Stimulated activated CD4-positive, alpha-beta T cell treated with anti-CD3 and anti-CD28 coated beads, Interleukin-12 subunit alpha, Interleukin-12 subunit beta, amount 100 ng/mL, for 4 hours (primary cell): ENCODE results near the gene USP11.

Source experiments
- DNase-seq: peaks from one replicate; pipeline ENCODE4 v3.0.0-alpha.2; 2020

Gene USP11

DNA sequence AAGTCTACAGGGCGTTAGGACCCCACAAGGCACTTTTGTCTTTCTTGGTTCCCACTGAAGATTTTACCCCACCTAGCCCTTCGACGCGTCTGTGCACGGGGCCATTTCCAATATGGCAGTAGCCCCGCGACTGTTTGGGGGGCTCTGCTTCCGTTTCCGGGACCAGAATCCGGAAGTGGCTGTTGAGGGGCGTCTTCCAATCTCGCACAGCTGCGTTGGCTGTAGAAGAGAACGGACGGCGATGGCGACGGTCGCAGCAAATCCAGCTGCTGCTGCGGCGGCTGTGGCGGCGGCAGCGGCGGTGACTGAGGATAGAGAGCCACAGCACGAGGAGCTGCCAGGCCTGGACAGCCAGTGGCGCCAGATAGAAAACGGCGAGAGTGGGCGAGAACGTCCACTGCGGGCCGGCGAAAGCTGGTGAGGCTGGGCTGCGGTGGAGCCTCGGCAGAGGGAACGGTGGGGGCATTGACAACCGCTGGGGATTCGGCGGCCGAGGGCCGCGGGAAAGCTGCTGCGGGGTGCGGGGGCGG lies at the start of gene USP11:
Gene USP11 (plus strand): TSS at position 207 of the 530 bp plus-strand sequence. CDS start 35 bp downstream, at position 242.
- DNase-seq = peak; percentile 12

GRCh38 chrX:47184486-47184885 lies 48.3 kb upstream of the USP11 start:
- no peak for DNase-seq

DNA sequence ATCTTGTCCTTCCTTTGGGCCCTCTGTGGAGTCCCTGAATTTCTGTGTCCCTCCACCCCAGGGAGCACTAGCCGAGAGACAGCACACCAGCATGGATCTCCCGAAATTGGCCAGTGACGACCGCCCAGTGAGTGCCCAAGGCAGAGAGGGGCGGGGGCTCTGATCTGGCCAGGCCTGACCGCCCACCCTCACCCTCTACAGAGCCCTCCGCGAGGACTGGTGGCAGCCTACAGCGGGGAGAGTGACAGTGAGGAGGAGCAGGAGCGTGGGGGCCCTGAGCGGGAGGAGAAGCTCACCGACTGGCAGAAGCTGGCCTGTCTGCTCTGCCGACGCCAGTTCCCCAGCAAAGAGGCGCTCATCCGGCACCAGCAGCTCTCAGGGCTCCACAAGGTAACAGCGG lies 47.6 kb upstream of the USP11 start:
- no peak for DNase-seq

GRCh38 chrX:47186096-47186740 lies 46.6 kb upstream of the USP11 start:
- DNase-seq = no peak

DNA sequence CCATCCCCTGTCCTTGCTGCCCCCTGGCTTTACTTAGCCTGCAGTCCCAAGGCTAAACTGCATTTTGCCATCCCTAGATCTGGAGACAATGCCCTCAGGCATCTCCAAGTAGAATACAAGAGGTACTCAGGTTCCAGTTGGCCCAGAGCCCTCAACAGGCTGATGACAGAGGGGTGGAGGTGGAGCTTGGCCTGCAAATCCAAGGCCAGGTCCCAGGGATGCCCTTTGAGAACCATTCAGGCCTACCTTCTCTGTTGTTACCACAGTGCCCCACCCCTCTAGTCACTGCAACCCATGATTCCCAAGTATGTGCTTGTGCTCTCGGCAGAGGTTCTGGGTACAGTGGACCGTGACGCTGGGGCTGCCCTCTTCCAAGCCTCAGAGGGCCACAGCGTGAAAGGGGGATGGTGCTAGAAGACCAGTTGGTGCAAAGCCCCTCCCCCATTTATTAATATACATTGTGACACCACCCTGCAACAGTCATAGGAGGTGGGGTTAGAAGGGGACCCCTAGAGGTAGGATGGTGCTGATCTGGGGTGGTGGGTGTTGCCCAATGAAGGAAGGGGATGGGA lies 45.6 kb upstream of the USP11 start:
- no peak for DNase-seq

DNA sequence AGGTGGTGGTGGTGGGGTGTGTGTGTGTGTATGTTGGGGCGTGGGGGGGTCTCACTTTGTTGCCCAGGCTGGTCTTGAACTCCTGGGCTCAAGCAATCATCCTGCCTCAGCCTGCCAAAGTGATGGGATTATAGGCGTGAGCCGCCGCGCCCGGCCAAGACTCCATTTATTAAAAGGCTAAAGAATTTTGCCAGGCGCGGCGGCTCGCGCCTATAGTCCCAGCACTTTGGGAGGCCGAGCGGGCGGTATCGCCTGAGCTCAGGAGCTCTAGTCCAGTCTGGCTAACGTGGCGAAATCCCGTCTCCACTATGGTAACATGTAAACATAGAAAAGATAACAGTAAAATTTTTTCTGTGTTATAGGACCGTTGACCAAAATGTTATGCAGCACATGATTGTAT lies 42.9 kb upstream of the USP11 start:
- DNase-seq = no peak

DNA sequence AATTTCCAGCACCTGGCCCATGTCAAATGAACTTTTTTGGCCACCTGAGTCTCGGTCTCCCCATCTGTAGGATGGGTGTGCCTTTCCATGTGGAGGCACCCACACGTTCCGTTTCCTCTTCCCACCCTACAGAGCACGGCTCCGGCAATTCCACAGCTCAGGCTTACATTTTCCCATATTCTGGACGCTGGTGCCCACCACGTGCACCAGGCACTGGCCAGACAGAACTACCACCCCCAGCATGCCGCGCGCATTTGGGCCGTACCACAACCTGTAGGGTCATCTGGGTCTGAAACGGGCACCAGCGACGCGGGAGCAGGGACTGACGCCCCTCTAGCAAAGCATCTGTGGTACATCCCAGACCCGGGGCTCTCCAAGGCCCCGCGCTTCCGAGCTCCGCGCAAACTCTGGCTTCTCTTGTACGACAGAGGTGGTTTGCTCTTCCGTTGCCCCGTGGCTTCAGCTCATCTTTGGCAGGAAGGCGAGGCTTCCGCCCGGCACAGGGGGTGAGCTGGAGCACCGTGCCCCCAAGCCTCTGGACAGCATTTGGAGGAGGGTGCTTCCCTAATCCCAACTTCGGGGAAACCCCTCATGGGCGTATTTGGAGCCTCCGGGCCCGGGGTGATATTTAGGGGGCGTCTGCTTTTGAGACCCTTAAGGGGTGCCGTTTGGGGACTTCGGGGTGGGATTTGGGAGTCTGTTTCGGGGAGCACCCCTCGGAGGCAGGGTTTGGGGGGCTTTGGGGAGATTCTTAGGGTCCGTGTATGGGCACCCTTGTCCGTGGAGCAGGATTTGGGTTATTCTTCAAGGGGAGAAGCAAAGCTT lies 42.2 kb upstream of the USP11 start:
- peak; percentile 72 for DNase-seq

- DNase-seq = peak; percentile 47
Measured at GRCh38 chrX:47191331-47191730, 41.5 kb upstream of the USP11 start.

DNA sequence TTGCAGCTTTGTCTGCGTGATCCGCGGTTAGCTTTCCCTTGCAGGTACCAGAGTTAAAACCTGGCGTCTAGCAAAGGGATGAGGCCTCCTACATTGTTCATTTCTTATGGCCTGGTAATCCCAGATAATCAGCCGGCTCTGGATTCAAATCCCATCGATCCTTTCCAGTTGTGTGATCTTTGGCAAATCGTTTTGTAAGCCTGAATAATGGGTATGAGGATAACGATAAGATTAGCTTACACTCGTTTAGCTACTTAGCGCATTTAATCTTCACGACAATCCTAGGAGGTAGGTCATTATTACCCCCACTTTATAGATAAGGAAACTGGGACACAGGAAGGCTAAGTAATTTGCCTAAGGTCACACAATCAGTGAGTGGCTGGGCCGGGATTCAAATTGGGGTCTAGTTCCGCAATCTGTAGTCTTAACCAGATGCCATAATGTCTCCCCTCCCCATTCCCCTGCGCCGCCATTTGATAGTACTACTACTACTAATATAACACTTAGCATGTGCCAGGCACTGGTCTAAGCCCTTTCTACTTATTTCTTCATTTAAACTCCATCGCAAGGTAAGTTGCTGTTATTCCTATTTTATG lies 40.9 kb upstream of the USP11 start:
- no peak for DNase-seq

GRCh38 chrX:47193475-47194193 lies 39.2 kb upstream of the USP11 start, which contains the start of gene UBA1:
Gene UBA1, plus strand, starts transcription at chrX:47193829. Its CDS starts 4,974 bp downstream, at chrX:47198803.
- DNase-seq = peak; percentile 81

GRCh38 chrX:47194194-47194787 lies 38.5 kb upstream of the USP11 start:
- DNase-seq = no peak

DNA sequence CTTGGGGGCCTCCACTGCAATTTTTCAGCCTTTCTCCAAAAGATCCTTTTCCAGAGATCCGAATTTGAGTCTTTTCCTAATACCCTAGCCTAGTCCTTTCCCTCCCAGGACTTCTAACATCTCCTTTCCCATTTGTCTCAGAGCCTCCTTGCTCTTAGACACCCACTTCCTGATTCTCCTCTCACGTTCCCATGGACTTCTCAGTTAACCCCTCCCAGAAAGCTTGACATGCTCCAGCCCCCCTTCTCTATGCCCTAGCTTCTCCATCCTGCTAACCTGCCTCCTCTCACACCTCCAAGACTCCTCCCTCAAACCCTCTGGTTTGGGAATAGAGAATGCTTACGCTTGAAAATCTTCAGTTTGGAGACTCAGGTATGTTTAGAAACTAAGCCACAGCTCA lies 36.7 kb upstream of the USP11 start:
- DNase-seq = no peak

DNA sequence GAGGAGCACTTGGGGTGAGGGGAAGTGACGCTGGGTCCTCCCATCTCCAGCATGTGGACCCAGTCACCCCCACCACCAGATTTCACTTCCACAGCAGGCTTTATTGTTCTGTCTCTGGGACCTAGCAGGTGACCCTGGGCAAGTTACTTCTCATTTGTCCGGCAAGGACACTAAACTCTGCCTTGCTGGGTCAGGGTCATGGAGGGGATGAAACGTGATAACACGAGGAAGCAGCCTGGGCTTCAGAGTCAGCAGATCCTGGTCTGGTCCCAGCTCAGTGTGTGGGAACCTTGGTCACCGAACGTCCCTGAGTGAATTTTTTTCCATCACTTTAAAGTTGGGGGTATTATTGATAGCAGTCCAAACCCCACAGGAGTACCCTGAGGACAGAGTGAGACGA lies 35.3 kb upstream of the USP11 start:
- no peak for DNase-seq

- no peak for DNase-seq
Measured at GRCh38 chrX:47198026-47198686, 34.7 kb upstream of the USP11 start.

DNA sequence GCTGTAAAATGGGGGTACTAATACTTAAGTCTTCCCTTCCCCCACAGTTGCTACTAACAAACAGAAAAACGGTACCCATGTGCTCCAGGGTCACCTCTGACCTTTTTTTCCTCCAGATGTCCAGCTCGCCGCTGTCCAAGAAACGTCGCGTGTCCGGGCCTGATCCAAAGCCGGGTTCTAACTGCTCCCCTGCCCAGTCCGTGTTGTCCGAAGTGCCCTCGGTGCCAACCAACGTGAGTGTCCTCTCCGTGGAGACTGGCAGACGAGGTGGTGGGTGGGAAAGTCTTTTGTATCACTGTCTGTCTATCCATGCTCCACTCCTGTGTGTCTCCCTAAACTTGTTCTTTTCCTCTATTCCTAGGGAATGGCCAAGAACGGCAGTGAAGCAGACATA lies 34.1 kb upstream of the USP11 start:
- DNase-seq = no peak

DNA sequence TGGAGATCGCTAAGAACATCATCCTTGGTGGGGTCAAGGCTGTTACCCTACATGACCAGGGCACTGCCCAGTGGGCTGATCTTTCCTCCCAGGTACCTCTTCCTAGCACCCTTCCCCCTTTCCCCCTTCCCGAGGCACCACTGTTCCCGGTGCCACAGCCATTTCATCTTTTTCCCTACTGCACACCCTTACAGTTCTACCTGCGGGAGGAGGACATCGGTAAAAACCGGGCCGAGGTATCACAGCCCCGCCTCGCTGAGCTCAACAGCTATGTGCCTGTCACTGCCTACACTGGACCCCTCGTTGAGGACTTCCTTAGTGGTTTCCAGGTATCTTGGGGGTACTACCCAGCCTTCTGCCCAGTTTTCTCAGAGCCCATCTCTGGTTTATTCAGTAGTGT lies 33.5 kb upstream of the USP11 start:
- no peak for DNase-seq

DNA sequence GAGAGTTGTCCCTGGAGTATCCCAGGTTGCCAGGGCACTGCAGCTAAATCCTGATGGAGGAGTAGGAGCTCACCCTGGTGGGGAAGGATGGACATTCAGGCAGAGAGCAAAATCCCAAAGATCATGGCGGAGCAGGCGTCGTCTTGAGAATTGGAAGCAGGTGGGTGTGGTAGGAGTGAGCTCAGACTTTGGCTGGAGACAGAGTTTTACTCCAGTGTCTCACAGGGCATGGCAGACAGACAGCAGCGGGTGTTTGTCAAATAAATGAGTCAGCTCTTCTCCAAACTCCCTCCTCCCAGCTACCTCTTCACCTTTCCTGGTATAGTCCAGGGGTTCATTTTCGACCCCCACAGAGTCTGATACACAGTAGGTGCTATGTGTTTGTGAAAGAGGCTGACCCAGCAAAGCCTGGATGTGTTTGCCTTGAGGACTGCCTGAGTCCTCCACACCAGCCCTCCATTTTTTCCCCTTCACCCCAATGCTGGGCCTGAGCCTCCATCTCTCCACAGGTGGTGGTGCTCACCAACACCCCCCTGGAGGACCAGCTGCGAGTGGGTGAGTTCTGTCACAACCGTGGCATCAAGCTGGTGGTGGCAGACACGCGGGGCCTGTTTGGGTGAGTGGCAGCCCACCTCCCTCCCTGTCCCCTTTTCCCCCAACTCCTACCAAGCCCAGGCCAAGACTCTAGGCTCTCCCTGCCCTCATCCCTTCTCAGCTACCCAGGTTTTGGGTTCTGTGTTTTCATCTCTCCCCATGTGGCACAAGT lies 32.2 kb upstream of the USP11 start:
- DNase-seq = no peak

GRCh38 chrX:47201345-47201944 lies 31.4 kb upstream of the USP11 start:
- no peak for DNase-seq

- no peak for DNase-seq
Measured at GRCh38 chrX:47202316-47202715, 30.5 kb upstream of the USP11 start.

DNA sequence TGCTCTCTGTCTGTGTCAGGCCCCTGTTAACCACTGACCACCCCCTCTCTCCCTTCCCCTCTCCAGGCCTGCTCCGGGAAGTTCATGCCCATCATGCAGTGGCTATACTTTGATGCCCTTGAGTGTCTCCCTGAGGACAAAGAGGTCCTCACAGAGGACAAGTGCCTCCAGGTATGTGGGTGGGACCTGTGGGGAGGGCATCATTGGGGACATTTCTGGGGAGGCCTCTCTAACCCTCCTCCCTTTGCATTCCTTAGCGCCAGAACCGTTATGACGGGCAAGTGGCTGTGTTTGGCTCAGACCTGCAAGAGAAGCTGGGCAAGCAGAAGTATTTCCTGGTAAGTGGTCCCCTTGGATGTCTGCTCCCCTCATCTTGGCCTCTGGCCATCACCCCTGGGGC lies 29.9 kb upstream of the USP11 start:
- DNase-seq = no peak
